GM11168 (cell line): Measurements from ENCODE around the gene ZFP36.

ENCODE experiments used
- in situ Hi-C: fragments of 300-500 bp; cut with MboI; formaldehyde crosslinking; loops from one replicate; pipeline ENCODE4 v1.12.0; 2022; ENCODE audit warnings: low sequenced_read_pairs; ENCODE audit not compliant: unreplicated experiment

Gene ZFP36

DNA sequence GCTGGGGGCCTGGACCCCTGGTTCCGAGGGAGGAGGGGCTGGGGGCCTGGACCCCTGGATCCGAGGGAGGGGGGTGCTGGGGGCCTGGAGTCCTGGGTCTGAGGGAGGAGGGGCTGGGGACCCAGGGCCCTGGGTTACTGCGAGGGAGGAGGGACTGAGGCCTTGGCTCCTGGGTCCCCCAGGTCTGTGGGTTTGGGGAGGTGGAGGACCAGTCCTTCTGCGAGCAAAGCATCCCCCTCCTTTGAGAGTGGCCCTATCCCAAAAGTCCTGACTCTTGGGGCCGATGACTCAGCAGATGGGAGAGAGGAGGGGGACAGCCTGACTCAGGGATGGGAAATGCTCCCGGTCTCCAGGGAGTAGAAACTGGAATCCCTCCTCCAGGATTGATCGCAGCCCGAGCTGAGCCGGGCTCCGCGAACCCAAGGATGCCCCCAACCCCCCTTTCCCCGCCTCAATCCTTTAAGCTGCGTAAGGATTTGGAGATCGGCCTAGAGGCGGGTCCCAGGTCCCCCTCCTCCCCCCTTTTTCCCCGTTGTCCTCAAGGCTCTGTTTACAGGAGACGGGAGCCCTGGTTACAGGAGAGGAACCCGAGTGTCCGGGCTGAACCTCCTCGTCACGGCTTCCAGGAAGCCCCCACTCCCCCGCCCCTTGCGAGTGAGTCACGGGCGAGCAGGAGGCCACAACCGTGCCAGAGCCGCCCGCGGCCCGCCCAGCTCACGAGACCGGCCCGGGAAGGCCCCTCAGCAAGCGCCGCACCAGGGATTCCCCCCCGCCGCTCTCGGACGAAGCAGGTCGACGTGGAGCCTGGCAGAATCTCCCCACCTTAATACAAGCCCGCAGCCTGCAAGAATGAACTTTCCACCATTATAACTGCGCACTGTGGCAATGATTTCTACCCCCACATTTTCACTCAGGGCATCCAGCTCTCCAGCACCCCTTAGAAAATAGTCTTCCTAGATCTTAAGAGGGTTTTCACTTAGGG is 3.0 kb upstream of the ZFP36 start:
- in situ Hi-C loops: no loop called here

- in situ Hi-C loops: no loop called here
Observed at GRCh38 chr19:39405261-39405957, 1.2 kb upstream of the ZFP36 start.

DNA sequence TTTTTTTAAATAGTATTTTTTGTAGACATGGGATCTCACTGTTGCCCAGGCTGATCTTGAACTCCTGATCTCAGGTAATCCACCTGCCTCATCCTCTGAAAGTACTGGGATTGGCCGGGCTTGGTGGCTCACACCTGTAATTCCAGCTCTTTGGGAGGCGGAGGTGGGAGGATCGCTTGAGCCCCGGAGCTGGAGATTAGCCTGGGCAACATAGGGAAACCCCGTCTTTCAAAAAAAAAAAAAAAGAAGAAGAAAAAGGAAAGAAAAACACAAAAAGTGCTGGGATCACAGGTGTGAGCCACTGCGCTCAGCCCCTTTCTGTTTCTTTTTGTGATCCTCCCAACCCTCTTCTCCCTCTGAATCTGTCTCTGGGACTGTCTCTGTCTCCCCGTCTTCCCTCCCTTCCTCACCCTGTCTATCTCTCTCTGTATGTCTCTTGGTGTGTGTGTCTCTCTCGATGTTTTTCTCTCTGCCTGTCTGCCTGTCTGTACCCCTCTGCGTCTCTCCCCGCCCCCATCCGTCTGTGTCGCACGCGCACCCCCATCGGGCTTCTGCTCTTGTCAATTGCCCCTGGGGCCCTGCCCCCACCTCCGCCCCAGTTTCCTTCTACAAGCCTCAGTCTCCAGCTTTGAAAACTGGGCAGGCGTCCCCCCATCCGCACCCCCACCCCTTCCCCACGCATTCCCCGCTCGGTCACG is 540 bp upstream of the ZFP36 start:
- in situ Hi-C loops: no loop called here

DNA sequence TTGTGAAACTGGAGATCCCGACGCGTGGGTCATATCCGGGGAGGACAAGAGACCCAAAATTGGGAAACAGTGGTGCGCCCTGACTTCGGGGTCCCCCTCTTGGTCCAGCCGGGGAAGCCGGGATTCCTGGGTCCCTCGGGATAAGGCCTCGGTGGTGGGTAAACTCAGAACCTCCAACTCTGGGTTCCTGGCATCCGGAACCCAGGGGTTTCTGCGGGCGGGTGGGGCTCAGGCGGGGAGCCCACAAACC is 688 bp downstream of the ZFP36 start:
- in situ Hi-C loops: no loop called here

DNA sequence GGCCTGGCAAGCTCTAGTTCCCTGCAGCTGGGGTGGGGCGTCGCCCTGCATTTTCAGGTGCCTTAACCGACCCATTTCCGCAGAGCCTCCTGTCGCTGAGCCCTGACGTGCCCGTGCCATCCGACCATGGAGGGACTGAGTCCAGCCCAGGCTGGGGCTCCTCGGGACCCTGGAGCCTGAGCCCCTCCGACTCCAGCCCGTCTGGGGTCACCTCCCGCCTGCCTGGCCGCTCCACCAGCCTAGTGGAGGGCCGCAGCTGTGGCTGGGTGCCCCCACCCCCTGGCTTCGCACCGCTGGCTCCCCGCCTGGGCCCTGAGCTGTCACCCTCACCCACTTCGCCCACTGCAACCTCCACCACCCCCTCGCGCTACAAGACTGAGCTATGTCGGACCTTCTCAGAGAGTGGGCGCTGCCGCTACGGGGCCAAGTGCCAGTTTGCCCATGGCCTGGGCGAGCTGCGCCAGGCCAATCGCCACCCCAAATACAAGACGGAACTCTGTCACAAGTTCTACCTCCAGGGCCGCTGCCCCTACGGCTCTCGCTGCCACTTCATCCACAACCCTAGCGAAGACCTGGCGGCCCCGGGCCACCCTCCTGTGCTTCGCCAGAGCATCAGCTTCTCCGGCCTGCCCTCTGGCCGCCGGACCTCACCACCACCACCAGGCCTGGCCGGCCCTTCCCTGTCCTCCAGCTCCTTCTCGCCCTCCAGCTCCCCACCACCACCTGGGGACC is 1.2 kb downstream of the ZFP36 start:
- in situ Hi-C loops: no loop called here

DNA sequence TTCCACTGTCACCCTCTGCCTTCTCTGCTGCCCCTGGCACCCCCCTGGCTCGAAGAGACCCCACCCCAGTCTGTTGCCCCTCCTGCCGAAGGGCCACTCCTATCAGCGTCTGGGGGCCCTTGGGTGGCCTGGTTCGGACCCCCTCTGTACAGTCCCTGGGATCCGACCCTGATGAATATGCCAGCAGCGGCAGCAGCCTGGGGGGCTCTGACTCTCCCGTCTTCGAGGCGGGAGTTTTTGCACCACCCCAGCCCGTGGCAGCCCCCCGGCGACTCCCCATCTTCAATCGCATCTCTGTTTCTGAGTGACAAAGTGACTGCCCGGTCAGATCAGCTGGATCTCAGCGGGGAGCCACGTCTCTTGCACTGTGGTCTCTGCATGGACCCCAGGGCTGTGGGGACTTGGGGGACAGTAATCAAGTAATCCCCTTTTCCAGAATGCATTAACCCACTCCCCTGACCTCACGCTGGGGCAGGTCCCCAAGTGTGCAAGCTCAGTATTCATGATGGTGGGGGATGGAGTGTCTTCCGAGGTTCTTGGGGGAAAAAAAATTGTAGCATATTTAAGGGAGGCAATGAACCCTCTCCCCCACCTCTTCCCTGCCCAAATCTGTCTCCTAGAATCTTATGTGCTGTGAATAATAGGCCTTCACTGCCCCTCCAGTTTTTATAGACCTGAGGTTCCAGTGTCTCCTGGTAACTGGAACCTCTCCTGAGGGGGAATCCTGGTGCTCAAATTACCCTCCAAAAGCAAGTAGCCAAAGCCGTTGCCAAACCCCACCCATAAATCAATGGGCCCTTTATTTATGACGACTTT is 2.0 kb downstream of the ZFP36 start:
- in situ Hi-C loops: no loop called here

DNA sequence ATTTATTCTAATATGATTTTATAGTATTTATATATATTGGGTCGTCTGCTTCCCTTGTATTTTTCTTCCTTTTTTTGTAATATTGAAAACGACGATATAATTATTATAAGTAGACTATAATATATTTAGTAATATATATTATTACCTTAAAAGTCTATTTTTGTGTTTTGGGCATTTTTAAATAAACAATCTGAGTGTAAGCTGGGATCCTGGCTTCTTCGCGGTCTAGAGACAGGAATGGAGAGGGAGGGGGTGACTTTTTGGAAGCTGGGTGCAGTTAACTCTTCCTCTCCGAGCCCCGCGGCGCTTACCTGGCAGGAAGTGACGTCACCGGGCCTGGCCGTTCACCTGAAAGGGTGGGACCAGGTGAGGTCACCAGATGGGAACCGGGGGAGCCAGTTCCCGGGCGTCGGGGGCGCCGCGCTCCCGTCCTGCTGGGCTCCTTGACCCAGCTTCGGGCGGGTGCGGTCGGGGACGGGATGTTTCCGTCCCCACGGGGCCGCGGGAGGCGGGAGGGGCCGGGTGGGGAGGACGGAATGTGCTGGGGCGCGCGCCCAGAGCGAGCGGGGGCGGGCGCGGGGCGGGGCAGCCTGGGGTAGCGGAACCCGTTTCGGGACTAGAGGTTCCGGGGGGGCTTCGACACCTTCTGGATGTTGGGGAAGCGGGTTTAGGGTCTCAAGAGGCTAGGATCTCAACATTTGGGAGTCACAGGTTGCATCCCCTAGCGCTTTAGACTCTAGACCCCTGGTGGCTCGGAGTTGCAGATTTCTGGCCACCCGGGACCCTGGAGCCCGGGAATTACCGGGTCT is 2.8 kb downstream of the ZFP36 start:
- in situ Hi-C loops: no loop called here

DNA sequence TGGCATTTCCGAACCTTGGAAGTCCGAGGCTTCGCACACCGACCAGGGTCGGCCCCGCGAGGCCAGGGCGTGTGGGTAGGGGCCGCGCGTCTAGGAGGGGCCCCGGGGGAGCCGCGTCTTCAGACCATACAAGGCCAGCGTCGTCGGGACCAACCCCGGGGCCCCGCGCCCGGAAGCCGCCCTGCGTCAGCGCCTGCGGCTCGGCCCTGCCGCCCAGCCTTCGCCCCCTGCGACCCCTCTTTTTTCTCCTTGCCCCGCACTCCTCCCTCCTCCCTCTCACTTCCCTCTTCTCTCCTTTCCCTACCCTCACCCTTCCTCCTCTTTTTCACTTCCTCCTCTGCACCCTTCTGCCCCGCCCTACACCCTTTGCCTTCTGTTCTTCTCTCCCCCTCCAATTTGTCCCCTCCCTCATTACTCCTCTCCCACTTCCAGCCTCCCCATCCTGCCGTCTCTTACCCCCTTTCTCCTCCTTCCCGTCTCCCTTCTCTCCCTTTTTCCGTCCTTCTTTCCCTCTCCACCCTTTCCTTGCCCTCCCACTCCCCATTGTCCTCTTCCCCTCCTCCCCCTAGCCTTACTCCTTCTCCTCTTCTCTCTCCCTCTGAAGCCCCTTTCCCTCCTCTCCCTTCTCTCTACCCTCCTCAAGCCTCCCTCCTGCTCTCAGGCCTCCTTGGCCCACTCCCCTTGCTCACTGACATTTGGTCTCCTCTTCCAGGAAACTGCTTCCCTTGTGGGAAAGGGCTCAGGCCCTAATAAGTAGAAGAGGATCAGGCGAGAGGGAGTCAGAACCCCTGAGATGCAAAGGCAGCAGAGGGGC is 3.6 kb downstream of the ZFP36 start:
- in situ Hi-C loops: no loop called here

DNA sequence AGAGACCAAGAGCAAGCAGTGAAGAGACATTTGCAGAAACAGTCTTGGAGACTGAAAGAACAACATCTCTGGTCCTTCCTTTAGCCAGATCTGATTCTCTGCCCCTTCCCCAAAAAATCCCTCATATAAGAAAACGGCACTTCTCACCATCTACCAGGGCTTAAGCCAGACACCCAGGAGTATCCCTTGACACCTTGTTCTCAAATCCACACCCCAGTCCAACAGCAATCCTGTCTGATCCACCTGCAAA is 4.1 kb downstream of the ZFP36 start:
- in situ Hi-C loops: no loop called here

DNA sequence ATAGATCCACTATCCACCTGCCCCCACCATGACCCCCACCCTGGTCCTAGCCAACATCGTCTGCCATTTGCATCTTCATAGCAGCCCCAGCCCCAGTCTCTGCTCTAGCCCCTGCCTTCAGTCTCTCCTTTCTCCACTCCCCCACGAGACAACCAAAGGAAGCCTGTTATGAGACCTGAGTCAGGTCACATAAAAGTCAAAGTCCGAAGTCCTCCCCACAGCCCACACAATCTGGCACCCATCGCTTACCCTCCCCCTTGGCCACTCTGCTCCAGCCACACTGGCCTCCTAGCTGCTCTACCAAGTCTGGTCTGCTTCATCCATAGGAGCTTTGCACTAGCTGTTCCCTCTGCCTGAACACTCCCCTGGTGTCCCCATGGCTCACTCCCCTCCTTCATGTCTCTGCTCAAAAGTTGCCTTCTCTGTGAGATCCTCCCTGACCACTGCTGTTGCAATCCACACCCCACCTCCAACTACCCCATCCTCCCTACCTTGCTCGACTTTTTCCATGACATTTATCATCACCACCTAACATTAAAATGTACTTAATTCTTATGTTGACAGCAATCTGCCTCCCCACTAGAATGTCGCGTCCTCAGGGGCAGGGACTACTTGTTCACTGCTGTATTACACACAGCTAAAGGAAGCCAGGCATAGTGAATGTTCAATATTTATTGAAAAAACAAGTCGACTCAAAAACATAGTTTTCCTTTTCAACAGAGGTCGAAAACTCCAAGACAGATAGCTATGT is 4.6 kb downstream of the ZFP36 start:
- in situ Hi-C loops: no loop called here

DNA sequence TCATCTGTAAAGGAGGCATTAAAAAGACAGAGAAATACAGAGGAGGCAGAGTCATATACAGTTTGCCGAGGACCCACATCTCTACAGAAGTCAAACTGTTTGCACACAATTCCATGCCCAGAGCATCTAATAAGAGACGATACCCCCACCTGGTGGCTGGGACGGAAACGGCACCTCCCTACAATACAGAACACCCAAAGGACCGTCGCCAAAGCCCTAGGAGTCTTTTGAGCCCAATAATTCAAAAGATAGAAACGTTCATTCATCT is 5.1 kb downstream of the ZFP36 start:
- in situ Hi-C loops: no loop called here

DNA sequence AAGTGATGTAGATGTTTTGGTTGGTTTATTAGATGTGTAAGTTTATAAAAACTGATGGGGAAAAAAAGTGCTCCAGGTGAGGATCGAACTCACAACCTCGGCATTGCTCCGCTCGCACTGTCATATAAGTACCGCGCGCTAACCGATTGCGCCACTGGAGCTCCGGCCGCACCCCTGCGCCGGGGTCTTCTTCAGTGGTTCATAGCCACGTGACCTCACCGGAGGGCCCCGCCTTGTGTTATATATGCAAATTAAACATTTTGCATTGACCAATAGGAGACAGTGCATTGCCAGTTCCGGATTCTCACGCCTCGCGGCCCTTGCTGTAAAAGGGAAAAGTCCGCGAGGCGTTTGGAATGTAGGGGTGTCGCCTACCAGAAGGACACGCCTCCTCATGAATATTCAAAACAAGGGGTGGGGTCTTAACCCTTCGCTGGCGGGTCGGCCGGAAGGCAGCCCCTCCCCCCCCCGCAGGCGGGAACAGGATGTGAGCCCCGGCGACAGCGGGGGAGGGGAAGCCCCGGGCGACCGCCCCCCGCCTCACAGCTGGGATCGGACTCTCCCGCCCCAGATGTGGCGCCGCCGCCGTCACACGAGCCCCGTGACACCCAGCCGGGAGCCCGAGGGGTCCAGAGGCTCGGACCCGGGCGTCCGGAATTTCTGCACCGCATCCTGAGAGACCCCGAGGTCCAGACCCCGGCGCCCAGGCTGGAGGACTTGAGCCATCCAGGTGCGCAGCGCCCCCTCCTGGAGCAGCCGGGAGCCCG is 5.6 kb downstream of the ZFP36 start, which contains the start of gene PLEKHG2:
TSS of gene PLEKHG2 (plus strand) at position 570 of the 767 bp plus-strand sequence. CDS start 1,418 bp downstream, outside the sequence.
- in situ Hi-C loops: no loop called here

- in situ Hi-C loops: no loop called here
Observed at GRCh38 chr19:39412867-39413271, 6.2 kb downstream of the ZFP36 start.

DNA sequence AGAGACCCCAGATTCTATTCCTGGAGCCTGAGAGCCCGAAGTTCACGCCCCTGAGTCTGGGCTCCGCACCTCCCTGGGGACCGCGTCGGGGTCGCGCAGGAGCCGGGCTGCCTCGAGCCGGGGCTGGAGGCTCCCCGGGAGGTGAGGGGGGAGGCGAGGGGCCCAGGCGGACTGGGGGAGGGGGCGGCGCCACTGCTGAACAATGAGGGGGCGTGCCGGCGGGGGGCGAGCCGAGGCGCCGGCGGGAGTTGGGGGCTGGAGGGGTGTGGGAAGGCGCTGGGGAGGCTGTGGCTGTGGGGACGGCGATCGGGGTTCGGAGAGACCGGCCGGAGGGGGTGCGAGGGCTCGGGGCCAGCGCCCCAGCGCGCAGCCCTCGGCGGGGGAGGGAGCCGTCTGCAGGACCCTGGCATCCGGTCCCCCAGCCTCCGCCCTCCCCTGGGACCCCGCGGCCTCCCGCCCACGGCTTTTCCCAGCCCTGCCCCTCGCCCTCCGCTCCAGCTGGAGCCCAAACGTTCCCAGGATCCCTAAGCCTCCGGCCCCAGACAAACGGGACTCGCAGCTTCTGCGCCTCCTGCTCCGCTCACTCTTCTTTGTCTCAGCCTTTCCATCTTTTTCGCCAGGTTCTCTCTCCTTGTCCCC is 6.7 kb downstream of the ZFP36 start:
- in situ Hi-C loops: no loop called here

GRCh38 chr19:39413911-39414608 is 7.4 kb downstream of the ZFP36 start:
- in situ Hi-C loops: no loop called here
